Measurements from ENCODE around the gene CD47.

The CD47 gene

DNA sequence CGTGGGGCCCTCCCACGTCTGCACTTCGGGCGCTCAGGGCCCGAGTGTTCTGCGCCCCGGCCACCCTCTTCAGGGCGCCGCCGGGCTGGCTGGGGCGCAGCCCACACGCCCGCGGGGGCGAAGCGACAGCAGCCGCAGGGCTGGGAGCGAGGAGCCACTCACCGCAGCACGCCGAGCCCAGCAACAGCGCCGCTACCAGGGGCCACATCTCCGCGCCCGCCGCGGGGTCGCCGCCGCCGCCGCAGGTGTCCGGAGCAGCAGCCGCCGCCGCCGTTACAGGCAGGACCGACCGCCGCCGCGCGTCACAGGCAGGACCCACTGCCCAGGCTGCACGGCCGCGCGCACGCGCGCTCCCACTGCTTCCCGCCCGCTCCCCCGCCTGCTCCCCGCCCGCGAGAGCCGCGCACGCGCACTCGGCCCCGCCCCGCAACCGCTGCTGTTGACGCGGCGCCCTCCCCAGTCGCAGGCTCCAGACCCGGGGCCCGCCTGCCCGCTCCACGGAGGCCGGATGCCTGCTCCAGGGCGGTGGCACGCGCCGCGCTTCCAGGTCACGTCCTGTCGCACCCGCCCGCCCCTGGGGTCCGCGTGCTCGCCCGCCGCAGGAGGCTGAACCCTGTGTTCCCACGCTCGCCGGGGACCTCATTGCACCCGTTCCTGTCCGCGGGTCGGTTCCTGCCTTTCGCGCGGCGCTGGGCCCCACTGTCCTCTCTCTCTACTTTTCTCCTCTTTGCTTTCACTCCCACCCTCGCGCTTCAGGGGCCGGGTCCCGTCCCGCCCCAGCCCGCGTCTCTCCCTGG is at the start of gene CD47:
Gene CD47 (minus strand): TSS at position 331 of the 797 bp plus-strand sequence. CDS start 123 bp downstream, at position 208.
- in situ Hi-C loops (cut with HindIII; ENCODE audit: low pct_unique_long_range_greater_than_20kb, low sequenced_read_pairs), result no loop called here
- peak; percentile 92 to 96 for DNase-seq (ENCODE audit: low read depth in 1 of 2, low spot score in 1 of 2)
- TF ChIP-seq JUND (IDR thresholded peaks at IDR 0.05; ENCODE audit: low read depth), result no peak

DNA sequence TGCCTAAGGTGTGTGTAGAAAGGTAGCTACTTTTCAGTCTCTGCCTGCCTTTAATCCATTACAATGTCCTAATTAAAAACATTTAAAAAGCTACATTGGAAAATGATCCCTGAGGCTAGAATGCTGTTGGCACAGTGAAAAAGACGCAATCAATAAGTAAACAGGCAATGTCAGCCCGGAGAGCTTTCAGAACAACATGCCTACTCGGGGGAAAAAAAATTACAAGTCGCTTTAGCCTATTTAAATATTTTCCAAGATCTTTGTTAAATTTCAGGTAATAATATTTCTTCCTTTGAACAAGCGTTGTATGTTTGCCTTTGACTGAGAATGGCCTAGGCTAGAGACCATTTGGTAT is 46.6 kb upstream of the CD47 start:
- no peak for TF ChIP-seq JUND (IDR thresholded peaks at IDR 0.05; ENCODE audit: low read depth)
- DNase-seq (ENCODE audit: low read depth in 1 of 2, low spot score in 1 of 2), result peak in 1 of 2 experiments; percentile 13
- in situ Hi-C loops (cut with HindIII; ENCODE audit: low pct_unique_long_range_greater_than_20kb, low sequenced_read_pairs), result no loop called here

DNA sequence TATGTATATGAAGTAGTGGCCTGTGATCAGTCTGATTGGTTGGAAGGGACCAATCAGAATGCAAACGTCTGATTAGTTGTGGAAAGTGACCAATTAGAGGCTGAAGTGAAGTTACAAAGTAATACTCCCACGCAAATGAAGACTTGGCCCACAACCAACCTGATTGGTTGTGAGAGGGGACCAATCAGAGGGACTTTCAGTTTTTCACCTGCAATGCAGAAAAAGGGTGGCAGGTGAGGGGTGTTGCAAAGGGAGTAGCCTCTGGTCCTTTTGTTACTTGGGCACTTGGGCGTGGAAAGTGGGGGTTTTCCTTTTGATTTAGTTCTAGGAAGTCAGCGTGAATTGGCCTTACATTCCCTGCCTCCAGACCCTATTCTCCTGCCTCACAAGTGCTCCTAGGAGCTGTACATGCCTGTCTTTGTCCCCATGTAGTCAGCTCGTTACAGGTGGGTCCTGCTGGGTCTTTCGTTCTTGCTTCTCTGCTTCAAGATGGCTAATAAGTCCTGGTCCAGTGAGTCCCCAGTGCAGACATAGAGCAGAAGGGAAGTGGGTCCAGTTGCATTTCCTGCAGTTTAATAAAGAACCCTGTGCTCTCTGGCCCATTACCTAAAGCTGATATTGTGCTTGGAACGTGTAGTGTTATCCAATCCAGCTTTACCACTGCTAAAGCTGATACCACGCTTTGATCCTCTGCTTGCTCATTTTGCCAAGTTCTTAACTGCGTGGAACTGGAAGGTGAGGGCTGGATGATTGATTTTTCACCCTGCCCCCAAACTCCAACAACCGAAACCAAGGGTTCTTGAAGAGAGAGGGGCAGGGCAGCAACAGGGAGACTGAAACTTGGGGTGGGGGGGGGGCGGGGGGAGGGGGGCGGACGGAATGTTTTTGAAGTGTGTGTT is 46.0 kb upstream of the CD47 start:
- DNase-seq (ENCODE audit: low read depth in 1 of 2, low spot score in 1 of 2), result no peak
- TF ChIP-seq JUND (IDR thresholded peaks at IDR 0.05; ENCODE audit: low read depth), result no peak
- in situ Hi-C loops (cut with HindIII; ENCODE audit: low pct_unique_long_range_greater_than_20kb, low sequenced_read_pairs), result no loop called here

DNA sequence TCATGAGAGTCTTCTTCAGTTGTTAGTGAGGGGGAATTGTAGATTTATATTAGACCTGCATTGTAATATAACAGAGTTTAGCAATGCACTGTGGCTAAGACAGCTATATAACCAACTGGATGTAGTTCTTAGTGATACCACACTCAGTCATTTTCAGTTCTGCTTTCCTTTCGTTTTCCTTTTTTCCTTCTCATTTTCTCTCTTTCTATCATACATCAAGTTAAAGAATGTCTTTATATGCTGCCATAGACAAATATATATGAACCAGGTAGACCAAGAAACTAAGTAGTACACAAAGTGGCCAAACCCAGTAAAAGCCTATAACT is 43.7 kb upstream of the CD47 start:
- TF ChIP-seq JUND (IDR thresholded peaks at IDR 0.05; ENCODE audit: low read depth), result no peak
- DNase-seq (ENCODE audit: low read depth in 1 of 2, low spot score in 1 of 2), result no peak
- in situ Hi-C loops (cut with HindIII; ENCODE audit: low pct_unique_long_range_greater_than_20kb, low sequenced_read_pairs), result no loop called here

GRCh38 chr3:108133858-108134554 is 43.2 kb upstream of the CD47 start:
- in situ Hi-C loops (cut with HindIII; ENCODE audit: low pct_unique_long_range_greater_than_20kb, low sequenced_read_pairs), result no loop called here
- no peak for DNase-seq (ENCODE audit: low read depth in 1 of 2, low spot score in 1 of 2)
- TF ChIP-seq JUND (IDR thresholded peaks at IDR 0.05; ENCODE audit: low read depth), result no peak

DNA sequence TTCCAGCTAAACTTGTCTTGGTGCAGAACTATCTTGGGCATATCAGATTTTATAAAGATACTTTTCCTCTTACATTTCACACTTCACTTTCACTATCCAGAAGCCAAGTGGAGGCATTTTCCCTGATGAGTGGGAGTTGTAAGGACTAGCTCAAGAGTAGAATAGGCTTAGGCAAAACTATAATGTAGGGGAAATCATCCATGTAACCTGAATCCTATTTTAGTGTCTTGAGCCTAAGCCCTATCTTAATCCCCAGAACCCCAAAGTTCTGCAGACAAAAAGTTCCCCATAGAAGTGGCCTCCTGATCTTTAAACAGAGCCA is 42.2 kb upstream of the CD47 start:
- DNase-seq (ENCODE audit: low read depth in 1 of 2, low spot score in 1 of 2), result no peak
- in situ Hi-C loops (cut with HindIII; ENCODE audit: low pct_unique_long_range_greater_than_20kb, low sequenced_read_pairs), result no loop called here
- TF ChIP-seq JUND (IDR thresholded peaks at IDR 0.05; ENCODE audit: low read depth), result no peak

- no peak for DNase-seq (ENCODE audit: low read depth in 1 of 2, low spot score in 1 of 2)
- in situ Hi-C loops (cut with HindIII; ENCODE audit: low pct_unique_long_range_greater_than_20kb, low sequenced_read_pairs), result no loop called here
- TF ChIP-seq JUND (IDR thresholded peaks at IDR 0.05; ENCODE audit: low read depth), result no peak
These were observed 40.8 kb upstream of the CD47 start for GRCh38 chr3:108131475-108132134.

GRCh38 chr3:108130701-108131474 is 40.1 kb upstream of the CD47 start:
- in situ Hi-C loops (cut with HindIII; ENCODE audit: low pct_unique_long_range_greater_than_20kb, low sequenced_read_pairs), result no loop called here
- no peak for TF ChIP-seq JUND (IDR thresholded peaks at IDR 0.05; ENCODE audit: low read depth)
- no peak for DNase-seq (ENCODE audit: low read depth in 1 of 2, low spot score in 1 of 2)

- no peak for TF ChIP-seq JUND (IDR thresholded peaks at IDR 0.05; ENCODE audit: low read depth)
- in situ Hi-C loops (cut with HindIII; ENCODE audit: low pct_unique_long_range_greater_than_20kb, low sequenced_read_pairs), result no loop called here
- no peak for DNase-seq (ENCODE audit: low read depth in 1 of 2, low spot score in 1 of 2)
These were observed 39.4 kb upstream of the CD47 start for GRCh38 chr3:108130236-108130635.

- TF ChIP-seq JUND (IDR thresholded peaks at IDR 0.05; ENCODE audit: low read depth), result no peak
- no peak for DNase-seq (ENCODE audit: low read depth in 1 of 2, low spot score in 1 of 2)
- in situ Hi-C loops (cut with HindIII; ENCODE audit: low pct_unique_long_range_greater_than_20kb, low sequenced_read_pairs), result no loop called here
These were observed 36.6 kb upstream of the CD47 start for GRCh38 chr3:108127301-108127988.

GRCh38 chr3:108126348-108126747 is 35.5 kb upstream of the CD47 start:
- TF ChIP-seq JUND (IDR thresholded peaks at IDR 0.05; ENCODE audit: low read depth), result no peak
- in situ Hi-C loops (cut with HindIII; ENCODE audit: low pct_unique_long_range_greater_than_20kb, low sequenced_read_pairs), result no loop called here
- no peak for DNase-seq (ENCODE audit: low read depth in 1 of 2, low spot score in 1 of 2)

Measured in T47D (cell line).